Chondrocyte (in vitro differentiated cells): ENCODE results near the gene BCAM. TPM values are rescaled to one million over a fixed set of nuclear protein-coding genes. Genes with fewer than 3 reads are reported as not detected.

Source experiments
- DNase-seq: peaks from one replicate; pipeline ENCODE4 v3.0.0; 2021; ENCODE audit warnings: mixed read lengths, low spot score
- H3K27ac Mint-ChIP-seq: one replicate; pipeline ENCODE4 v1.8.0; 2021; ENCODE audit warnings: mild to moderate bottlenecking, moderate library complexity, mixed read lengths; ENCODE audit not compliant: unreplicated experiment
- H3K27me3 Mint-ChIP-seq: 2 replicates; pipeline ENCODE4 v1.8.0; 2021; ENCODE audit warnings: low read depth, mixed read lengths
- H3K36me3 Mint-ChIP-seq: 2 replicates; pipeline ENCODE4 v1.8.0; 2021; ENCODE audit warnings: low read depth, mixed read lengths
- H3K4me1 Mint-ChIP-seq: 2 replicates; pipeline ENCODE4 v1.8.0; 2021; ENCODE audit warnings: low read depth, mild to moderate bottlenecking, mixed read lengths
- H3K4me3 Mint-ChIP-seq: one replicate; pipeline ENCODE4 v1.8.0; 2021; ENCODE audit warnings: mild to moderate bottlenecking, moderate library complexity, mixed read lengths; ENCODE audit not compliant: unreplicated experiment
- H3K9me3 Mint-ChIP-seq: 2 replicates; pipeline ENCODE4 v1.8.0; 2021; ENCODE audit warnings: low read depth, mixed read lengths
- total RNA-seq: library from RNA; stranded (reverse); gene quantifications from 3 replicates; pipeline ENCODE4 v1.2.1, GENCODE V29; 2021
- TF ChIP-seq, protein P1 (sequence below): fragments of 200-600 bp; sonication (generic); IDR thresholded peaks from 2 replicates; pipeline ENCODE4 v1.5.0; 2021; ENCODE audit warnings: antibody characterized with exemption, mild to moderate bottlenecking, moderate library complexity

The BCAM gene
- total RNA-seq, 1 donor from 2014 or later: 15.1 TPM

DNA sequence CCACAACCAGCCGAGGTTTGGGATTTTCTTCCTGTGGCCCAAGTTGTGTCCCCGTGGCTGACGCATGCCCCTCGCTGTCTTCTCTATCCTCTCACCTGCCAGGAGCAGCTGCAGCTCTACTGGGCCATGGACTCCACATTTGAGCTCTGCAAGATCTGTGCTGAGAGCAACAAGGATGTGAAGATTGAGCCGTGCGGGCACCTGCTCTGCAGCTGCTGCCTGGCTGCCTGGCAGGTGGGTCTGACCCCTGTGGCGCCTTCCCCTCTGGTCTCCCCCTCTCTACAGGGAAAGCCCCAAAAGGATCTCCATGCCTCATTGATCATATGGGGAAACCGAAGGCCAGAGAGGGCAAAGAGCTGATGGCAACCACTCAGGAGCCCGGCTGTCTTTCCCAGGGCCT is 16.6 kb upstream of the BCAM start:
- DNase-seq: no peak
- no peak overlapping the region for H3K27ac Mint-ChIP-seq
- TF ChIP-seq, protein P1, sequence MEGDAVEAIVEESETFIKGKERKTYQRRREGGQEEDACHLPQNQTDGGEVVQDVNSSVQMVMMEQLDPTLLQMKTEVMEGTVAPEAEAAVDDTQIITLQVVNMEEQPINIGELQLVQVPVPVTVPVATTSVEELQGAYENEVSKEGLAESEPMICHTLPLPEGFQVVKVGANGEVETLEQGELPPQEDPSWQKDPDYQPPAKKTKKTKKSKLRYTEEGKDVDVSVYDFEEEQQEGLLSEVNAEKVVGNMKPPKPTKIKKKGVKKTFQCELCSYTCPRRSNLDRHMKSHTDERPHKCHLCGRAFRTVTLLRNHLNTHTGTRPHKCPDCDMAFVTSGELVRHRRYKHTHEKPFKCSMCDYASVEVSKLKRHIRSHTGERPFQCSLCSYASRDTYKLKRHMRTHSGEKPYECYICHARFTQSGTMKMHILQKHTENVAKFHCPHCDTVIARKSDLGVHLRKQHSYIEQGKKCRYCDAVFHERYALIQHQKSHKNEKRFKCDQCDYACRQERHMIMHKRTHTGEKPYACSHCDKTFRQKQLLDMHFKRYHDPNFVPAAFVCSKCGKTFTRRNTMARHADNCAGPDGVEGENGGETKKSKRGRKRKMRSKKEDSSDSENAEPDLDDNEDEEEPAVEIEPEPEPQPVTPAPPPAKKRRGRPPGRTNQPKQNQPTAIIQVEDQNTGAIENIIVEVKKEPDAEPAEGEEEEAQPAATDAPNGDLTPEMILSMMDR: no peak
- H3K4me3 Mint-ChIP-seq: no peak overlapping the region
- H3K36me3 Mint-ChIP-seq: no peaks in the 10 kb centered on the region
- H3K27me3 Mint-ChIP-seq: peaks cover 2% of the 10 kb centered on the region
- peaks cover 7% of the 10 kb centered on the region for H3K4me1 Mint-ChIP-seq
- H3K9me3 Mint-ChIP-seq: no peaks in the 10 kb centered on the region

DNA sequence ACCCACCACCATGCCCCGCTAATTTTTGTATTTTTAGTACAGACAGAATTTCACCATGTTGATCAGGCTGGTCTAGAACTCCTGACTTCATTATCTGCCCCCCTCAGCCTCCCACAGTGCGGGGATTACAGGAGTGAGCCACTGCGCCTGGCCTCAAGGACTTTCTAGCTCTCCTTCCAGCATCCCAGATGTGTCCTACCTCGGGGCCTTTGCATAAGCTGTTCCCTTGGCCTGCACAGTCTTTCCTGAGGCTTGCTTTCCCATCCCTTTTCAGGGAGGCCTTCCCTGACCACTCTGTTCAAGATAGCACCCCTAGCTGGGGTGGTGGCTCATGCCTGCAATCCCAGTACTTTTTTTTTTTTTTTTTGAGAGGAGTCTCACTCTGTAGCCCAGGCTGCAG is 14.3 kb upstream of the BCAM start:
- DNase-seq: no peak
- no peak overlapping the region for H3K27ac Mint-ChIP-seq
- peaks cover 2% of the 10 kb centered on the region for H3K27me3 Mint-ChIP-seq
- H3K9me3 Mint-ChIP-seq: no peaks in the 10 kb centered on the region
- no peak overlapping the region for H3K4me3 Mint-ChIP-seq
- H3K36me3 Mint-ChIP-seq: no peaks in the 10 kb centered on the region
- TF ChIP-seq, protein P1: no peak
- H3K4me1 Mint-ChIP-seq: peaks cover 7% of the 10 kb centered on the region

DNA sequence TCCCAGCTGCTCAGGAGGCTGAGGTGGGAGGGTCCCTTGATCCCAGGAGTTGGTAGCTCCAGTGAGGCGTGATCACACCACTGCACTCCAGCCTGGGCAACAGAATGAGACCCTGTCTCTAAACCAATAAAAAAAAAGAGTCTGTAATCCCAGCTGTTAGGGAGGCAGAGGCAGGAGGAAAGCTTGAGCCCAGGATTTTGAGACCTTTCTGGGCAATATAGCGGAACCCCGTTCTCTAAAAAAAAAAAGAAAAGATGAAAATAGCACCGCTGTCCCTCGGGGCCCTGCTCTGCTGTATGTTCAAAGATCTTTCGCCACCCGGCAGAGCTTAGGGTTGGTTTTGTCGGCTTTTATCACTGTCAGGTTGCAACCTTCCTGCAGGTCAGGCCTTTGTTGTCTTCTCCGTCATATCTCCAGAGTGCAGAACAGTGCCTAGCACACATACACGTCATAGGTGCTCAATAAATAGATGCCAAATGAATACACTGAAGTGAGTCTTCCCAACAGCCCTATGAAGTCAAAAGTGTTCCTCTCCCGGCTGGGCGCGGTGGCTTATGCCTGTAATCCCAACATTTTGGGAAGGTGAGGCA is 13.4 kb upstream of the BCAM start:
- no peaks in the 10 kb centered on the region for H3K36me3 Mint-ChIP-seq
- H3K4me3 Mint-ChIP-seq: no peak overlapping the region
- no peak overlapping the region for H3K27ac Mint-ChIP-seq
- TF ChIP-seq, protein P1: no peak
- H3K27me3 Mint-ChIP-seq: peaks cover 2% of the 10 kb centered on the region
- peaks cover 7% of the 10 kb centered on the region for H3K4me1 Mint-ChIP-seq
- H3K9me3 Mint-ChIP-seq: no peaks in the 10 kb centered on the region
- no peak for DNase-seq

DNA sequence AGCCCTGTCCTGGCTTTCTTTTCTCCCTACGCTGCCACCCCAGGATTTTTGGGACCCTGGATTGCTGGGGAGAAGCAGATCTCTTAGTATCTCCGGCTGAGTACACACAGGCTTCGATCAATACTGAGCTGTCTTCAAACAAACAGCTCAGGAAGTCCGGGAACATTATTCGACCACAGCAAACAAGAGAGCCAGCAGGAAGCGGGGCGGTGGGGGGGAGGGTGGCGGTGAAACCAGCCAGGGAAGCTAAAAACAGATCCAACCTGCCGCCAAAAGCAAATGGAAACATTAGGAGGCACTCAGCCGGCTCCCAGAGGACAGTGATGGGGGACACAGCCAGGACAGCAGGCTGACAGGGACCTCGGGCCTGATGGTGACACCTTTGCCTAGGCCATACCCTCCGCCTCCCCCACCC is 12.2 kb upstream of the BCAM start:
- no peak for DNase-seq
- Mint-ChIP-seq H3K27ac (no peak overlapping the region), H3K4me1 (peaks cover 7% of the 10 kb centered on the region), H3K4me3 (no peak overlapping the region), H3K9me3 (no peaks in the 10 kb centered on the region), H3K36me3 (no peaks in the 10 kb centered on the region), H3K27me3 (peaks cover 2% of the 10 kb centered on the region)
- TF ChIP-seq, protein P1: no peak

DNA sequence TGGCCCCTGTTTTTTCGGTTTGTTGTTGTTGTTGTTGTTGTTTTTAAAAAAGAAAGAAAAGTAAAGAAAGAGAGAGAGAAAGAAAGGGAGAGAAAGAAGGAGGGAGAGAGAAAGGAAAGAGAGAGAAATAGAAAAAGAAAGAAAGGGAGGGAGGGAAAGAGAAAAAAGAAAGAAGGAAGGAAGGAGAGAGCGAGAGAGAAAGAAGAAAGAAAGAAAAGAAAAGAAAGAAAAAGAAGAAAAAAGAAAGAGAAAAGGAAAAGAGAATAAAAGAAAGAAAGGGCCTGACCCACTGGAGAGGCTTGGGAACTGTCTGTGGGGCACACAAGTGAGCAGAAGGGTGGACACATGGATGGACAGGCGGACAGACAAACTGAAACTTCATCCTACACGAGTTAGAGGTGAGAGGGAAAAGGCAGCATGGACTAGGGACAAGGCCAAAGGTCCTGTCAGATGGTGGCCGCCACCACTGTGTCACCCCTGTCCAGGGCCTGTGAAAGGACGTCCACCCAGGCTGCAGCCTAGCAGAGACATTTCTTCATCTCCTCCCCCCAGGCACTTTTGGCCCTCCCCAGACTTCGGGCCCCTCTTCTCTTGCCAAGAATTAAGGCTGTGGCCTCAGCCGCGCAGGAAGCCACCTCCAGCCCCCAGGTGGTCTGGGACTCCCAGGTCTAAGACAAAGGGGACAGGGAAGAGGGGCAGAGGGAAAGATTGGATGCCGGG is 9.1 kb upstream of the BCAM start:
- H3K27ac Mint-ChIP-seq: peak overlapping the region; percentile 32
- H3K36me3 Mint-ChIP-seq: no peaks in the 10 kb centered on the region
- TF ChIP-seq, protein P1: no peak
- peaks cover 7% of the 10 kb centered on the region for H3K4me1 Mint-ChIP-seq
- no peak for DNase-seq
- no peaks in the 10 kb centered on the region for H3K9me3 Mint-ChIP-seq
- H3K4me3 Mint-ChIP-seq: no peak overlapping the region
- H3K27me3 Mint-ChIP-seq: peaks cover 2% of the 10 kb centered on the region
